NCI-H345 treated with DMSO at 0.1 percent for 48 hours (cell line): Measurements from ENCODE around the gene NEBL.

Experiments used
- DNase-seq: peaks from one replicate; lab custom pipeline; 2025; ENCODE audit not compliant: unreplicated experiment; lab: John Stamatoyannopoulos, UW

The NEBL gene

GRCh38 chr10:20795391-20795790 lies 101.7 kb downstream of the NEBL start:
- no peak for DNase-seq

- no peak for DNase-seq
These were observed 111.9 kb downstream of the NEBL start for GRCh38 chr10:20785174-20785573.

GRCh38 chr10:20778008-20778757 lies 118.9 kb downstream of the NEBL start:
- DNase-seq: no peak

- DNase-seq: no peak
These were observed 120.6 kb downstream of the NEBL start for GRCh38 chr10:20776384-20777118.

- DNase-seq: no peak
These were observed 126.1 kb downstream of the NEBL start for GRCh38 chr10:20771051-20771450.

- DNase-seq: no peak
These were observed 127.6 kb downstream of the NEBL start for GRCh38 chr10:20769481-20769880.

- DNase-seq: no peak
These were observed 128.3 kb downstream of the NEBL start for GRCh38 chr10:20768843-20769242.

GRCh38 chr10:20767028-20767427 lies 130.1 kb downstream of the NEBL start:
- no peak for DNase-seq

GRCh38 chr10:20765066-20765465 lies 132.0 kb downstream of the NEBL start:
- no peak for DNase-seq

GRCh38 chr10:20760460-20760859 lies 136.7 kb downstream of the NEBL start:
- DNase-seq: no peak

- DNase-seq: no peak
These were observed 148.6 kb downstream of the NEBL start for GRCh38 chr10:20748551-20748950.

GRCh38 chr10:20747782-20748181 lies 149.3 kb downstream of the NEBL start:
- no peak for DNase-seq

- DNase-seq: no peak
These were observed 150.3 kb downstream of the NEBL start for GRCh38 chr10:20746856-20747255.

- DNase-seq: no peak
These were observed 151.3 kb downstream of the NEBL start for GRCh38 chr10:20745556-20746375.

- no peak for DNase-seq
These were observed 152.3 kb downstream of the NEBL start for GRCh38 chr10:20744821-20745220.

- no peak for DNase-seq
These were observed 153.2 kb downstream of the NEBL start for GRCh38 chr10:20743942-20744341.

- DNase-seq: no peak
These were observed 154.2 kb downstream of the NEBL start for GRCh38 chr10:20742737-20743541.

GRCh38 chr10:20740120-20740519 lies 157.0 kb downstream of the NEBL start:
- DNase-seq: no peak

- no peak for DNase-seq
These were observed 160.0 kb downstream of the NEBL start for GRCh38 chr10:20737107-20737506.
